Pancreas (tissue), 10 donors: ENCODE measurements around the gene C16orf54. TPM values are rescaled to one million over a fixed set of nuclear protein-coding genes. Genes with fewer than 3 reads are reported as not detected.
A peak's percentile ranks its signal among the peaks of the same experiment; 100 is the strongest.
"Not testable (repeated sequence)": the region's sequence is repeated elsewhere in the genome, so short reads cannot be mapped to it uniquely, and the experiment has no call there.

Experiments used
- ATAC-seq, 4 donors: fragments of 200-7000 bp; cut with Tn5 transposase; one replicate each; pipeline versions ENCODE4 v1.8.0 to v1.9.1; 2020; ENCODE audit warnings: mild to moderate bottlenecking in 4 of 4, moderate library complexity in 4 of 4
- DNase-seq, 6 donors: peaks; one replicate each; pipeline ENCODE4 v3.0.0-alpha.2; 2020
- FAIRE-seq: peaks from 2 replicates; lab custom pipeline; 2012; peaks lifted over from hg19 to GRCh38; lab: Jason Lieb, UNC
- H3K27ac ChIP-seq, 4 donors: fragments of 200-600 bp; sonication (generic); 1 replicate in 3 of 4; 2 replicates in 1 of 4; pipeline versions ENCODE4 v1.5.0 to v1.8.0; 2020
- H3K27me3 ChIP-seq, 4 donors: fragments of 200-600 bp; one replicate each; pipeline ENCODE4 v1.8.0; 2021
- H3K36me3 ChIP-seq, 3 donors: fragments of 200-600 bp; sonication (generic) in 1 of 3; one replicate each; pipeline versions ENCODE4 v1.5.0 to v1.8.0; 2020 to 2021
- H3K4me1 ChIP-seq, 3 donors: fragments of 200-600 bp; one replicate each; pipeline ENCODE4 v1.8.0; 2021
- H3K4me3 ChIP-seq, 4 donors: fragments of 200-600 bp; sonication (generic) in 2 of 4; one replicate each; pipeline versions ENCODE4 v1.5.0 to v1.8.0; 2020 to 2021
- H3K9me3 ChIP-seq, 4 donors: fragments of 200-600 bp; one replicate each; pipeline ENCODE4 v1.8.0; 2021
- WGBS, 2 donors: extraction: QIAGEN DNeasy Blood & Tissue Kit; methylation state at CpG; one replicate each; pipeline ENCODE4 v1.1.7; 2013; 5-methylcytosine and 5-hydroxymethylcytosine counted together
- intact Hi-C, 3 donors: fragments of 100-400 bp; cut with DNase I; formaldehyde crosslinking; loops; one replicate each; pipeline versions ENCODE4 v1.11.1 to v1.14.2; 2022
- polyA plus RNA-seq, 2 donors: library from polyadenylated mRNA; stranded (reverse); fragments of 200-250 nt; gene quantifications; one replicate each; pipeline ENCODE4 v1.2.3, GENCODE V29; 2013
- total RNA-seq, 6 donors: library from RNA; stranded (reverse); fragmentation: NEBNext Ultra II Directional in 4 of 6; extraction: Animal tissue kit (Norgen Biotek cat#: 25700) in 4 of 6; gene quantifications; one replicate each; pipeline versions ENCODE4 v1.2.1 to v1.2.4, GENCODE V29; 2021 to 2023
- TF ChIP-seq, protein P1 (sequence below), 4 donors: fragments of 200-600 bp; sonication (generic) in 3 of 4; IDR thresholded peaks; one replicate each; pipeline versions ENCODE4 v1.5.0 to v1.8.0; 2021; ENCODE audit warnings: antibody characterized with exemption in 4 of 4
- donor health status: healthy with polysubstance abuse.
- donor health status: DM: no; HTN: no; CAD: no; lungs with moderate emphysema.
- donor health status: DM: no; HTN: no; CAD: no.
- donor health status: control.
- donor health status: control.
- donor health status: Bipolar disorder and iron deficiency.
- donor health status: DM: yes; HTN: yes; CAD: no.
- donor health status: DM: no; HTN: no; CAD: no.
- donor health status: DM: no; HTN: no; CAD: no.
- donor health status: DM: yes; HTN: yes; CAD: no.

C16orf54 gene
- total and polyA plus RNA-seq, 8 donors, result 0.23 to 1.5 (median 0.26) TPM; not detected in 1

DNA sequence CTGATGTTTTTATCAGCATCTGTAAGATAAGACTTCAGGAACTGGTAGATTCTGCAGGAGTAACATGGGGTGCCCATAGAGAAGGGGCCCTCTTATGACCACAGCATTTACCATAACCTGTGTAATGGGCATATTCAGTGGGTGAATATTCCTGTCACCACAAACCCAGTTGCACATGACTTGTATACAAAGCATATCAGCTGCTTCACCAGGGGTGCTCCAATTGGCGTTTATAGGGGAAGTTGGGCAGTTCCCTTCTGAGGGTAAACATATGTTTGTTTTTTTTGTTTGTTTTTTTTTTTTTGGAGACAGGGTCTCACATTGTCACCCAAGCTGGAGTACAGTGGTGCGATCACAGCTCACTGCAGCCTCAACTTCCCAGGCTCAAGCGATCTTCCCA lies 20.8 kb upstream of the C16orf54 start:
- WGBS, 2 donors, result 86 to 98% methylated on average over 3 of the region's 3 CpGs
- peaks cover 9 to 16% (median 11%) of the 10 kb centered on the region in 3 donors for H3K4me1 ChIP-seq
- FAIRE-seq (no peak), DNase-seq (no peak), ATAC-seq (no peak)
- H3K4me3 ChIP-seq, result no peak overlapping the region
- TF ChIP-seq, protein P1, sequence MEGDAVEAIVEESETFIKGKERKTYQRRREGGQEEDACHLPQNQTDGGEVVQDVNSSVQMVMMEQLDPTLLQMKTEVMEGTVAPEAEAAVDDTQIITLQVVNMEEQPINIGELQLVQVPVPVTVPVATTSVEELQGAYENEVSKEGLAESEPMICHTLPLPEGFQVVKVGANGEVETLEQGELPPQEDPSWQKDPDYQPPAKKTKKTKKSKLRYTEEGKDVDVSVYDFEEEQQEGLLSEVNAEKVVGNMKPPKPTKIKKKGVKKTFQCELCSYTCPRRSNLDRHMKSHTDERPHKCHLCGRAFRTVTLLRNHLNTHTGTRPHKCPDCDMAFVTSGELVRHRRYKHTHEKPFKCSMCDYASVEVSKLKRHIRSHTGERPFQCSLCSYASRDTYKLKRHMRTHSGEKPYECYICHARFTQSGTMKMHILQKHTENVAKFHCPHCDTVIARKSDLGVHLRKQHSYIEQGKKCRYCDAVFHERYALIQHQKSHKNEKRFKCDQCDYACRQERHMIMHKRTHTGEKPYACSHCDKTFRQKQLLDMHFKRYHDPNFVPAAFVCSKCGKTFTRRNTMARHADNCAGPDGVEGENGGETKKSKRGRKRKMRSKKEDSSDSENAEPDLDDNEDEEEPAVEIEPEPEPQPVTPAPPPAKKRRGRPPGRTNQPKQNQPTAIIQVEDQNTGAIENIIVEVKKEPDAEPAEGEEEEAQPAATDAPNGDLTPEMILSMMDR (IDR thresholded peaks at IDR 0.05), result no peak
- H3K27ac ChIP-seq, result no peak overlapping the region
- H3K36me3 ChIP-seq, result no peaks in the 10 kb centered on the region
- H3K9me3 ChIP-seq, result no peaks in the 10 kb centered on the region
- no peaks in the 10 kb centered on the region for H3K27me3 ChIP-seq
- intact Hi-C loops, result no loop called here

GRCh38 chr16:29765167-29766032 lies 19.6 kb upstream of the C16orf54 start:
- no peaks in the 10 kb centered on the region for H3K36me3 ChIP-seq
- TF ChIP-seq, protein P1 (IDR thresholded peaks at IDR 0.05), result no peak
- FAIRE-seq (no peak), ATAC-seq (peak; percentile 94 to 98 (median 96)), DNase-seq (peak; percentile 63 to 89 (median 80))
- peak overlapping the region; percentile 17 to 27 (median 22) for H3K27ac ChIP-seq
- WGBS, 2 donors, result 18 to 20% methylated on average over 15 of the region's 15 CpGs
- intact Hi-C loops, result no loop called here
- H3K4me3 ChIP-seq, result no peak overlapping the region
- no peaks in the 10 kb centered on the region for H3K27me3 ChIP-seq
- H3K4me1 ChIP-seq, result peaks cover 9 to 16% (median 11%) of the 10 kb centered on the region in 3 donors
- H3K9me3 ChIP-seq, result no peaks in the 10 kb centered on the region

- intact Hi-C loops, result no loop called here
- no peak for ATAC-seq
- DNase-seq, result peak in 1 of 6 donors; percentile 13
- 90 to 93% methylated on average over 6 of the region's 6 CpGs for WGBS, 2 donors
- Histone ChIP-seq H3K4me3 (no peak overlapping the region), H3K36me3 (no peaks in the 10 kb centered on the region), H3K27me3 (no peaks in the 10 kb centered on the region), H3K4me1 (peaks cover 9 to 16% (median 11%) of the 10 kb centered on the region in 3 donors), H3K27ac (no peak overlapping the region), H3K9me3 (no peaks in the 10 kb centered on the region)
- FAIRE-seq, result no peak
- TF ChIP-seq, protein P1 (IDR thresholded peaks at IDR 0.05), result no peak
These were observed 17.5 kb upstream of the C16orf54 start for GRCh38 chr16:29763326-29763725.

- 59% methylated on average over 6 of the region's 6 CpGs for WGBS, 2 donors
- TF ChIP-seq, protein P1 (IDR thresholded peaks at IDR 0.05), result no peak
- ATAC-seq (no peak), DNase-seq (no peak), FAIRE-seq (no peak)
- Histone ChIP-seq H3K9me3 (no peaks in the 10 kb centered on the region), H3K27me3 (no peaks in the 10 kb centered on the region), H3K4me1 (peaks cover 9 to 16% (median 11%) of the 10 kb centered on the region in 3 donors), H3K36me3 (no peaks in the 10 kb centered on the region), H3K27ac (no peak overlapping the region), H3K4me3 (no peak overlapping the region)
- intact Hi-C loops, result no loop called here
These were observed 16.1 kb upstream of the C16orf54 start for GRCh38 chr16:29761882-29762281.

DNA sequence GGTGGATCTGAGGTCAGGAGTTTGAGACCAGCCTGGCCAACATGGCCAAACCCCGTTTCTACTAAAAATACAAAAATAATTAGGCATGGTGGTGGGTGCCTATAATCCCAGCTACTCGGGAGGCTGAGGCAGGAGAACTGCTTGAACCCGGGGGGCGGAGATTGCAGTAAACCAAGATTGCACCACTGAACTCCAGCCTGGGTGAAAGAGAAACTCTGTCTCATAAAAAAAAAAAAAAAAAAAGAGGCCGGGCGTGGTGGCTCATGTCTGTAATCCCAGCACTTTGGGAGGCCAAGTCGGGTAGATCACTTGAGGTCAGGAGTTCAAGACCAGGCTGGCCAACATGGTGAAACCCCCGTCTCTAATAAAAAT lies 15.5 kb upstream of the C16orf54 start:
- H3K27me3 ChIP-seq, H3K9me3 ChIP-seq, H3K36me3 ChIP-seq, H3K27ac ChIP-seq, FAIRE-seq, intact Hi-C loops, H3K4me3 ChIP-seq, DNase-seq, ATAC-seq: not testable (repeated sequence)
- peaks cover 9 to 16% (median 11%) of the 10 kb centered on the region in 3 donors for H3K4me1 ChIP-seq
- 80 to 91% methylated on average over 6 to 8 of the region's 8 CpGs for WGBS, 2 donors
